HG03097 (cell line): ENCODE results near the gene NPHP4.
"Not testable (repeated sequence)": the region's sequence is repeated elsewhere in the genome, so short reads cannot be mapped to it uniquely, and the experiment has no call there.

Source experiments
- ATAC-seq: cut with Tn5 transposase; IDR thresholded peaks from one replicate; pipeline ENCODE4 v1.9.1; 2021; ENCODE audit not compliant: unreplicated experiment, low FRiP score

Gene NPHP4

DNA sequence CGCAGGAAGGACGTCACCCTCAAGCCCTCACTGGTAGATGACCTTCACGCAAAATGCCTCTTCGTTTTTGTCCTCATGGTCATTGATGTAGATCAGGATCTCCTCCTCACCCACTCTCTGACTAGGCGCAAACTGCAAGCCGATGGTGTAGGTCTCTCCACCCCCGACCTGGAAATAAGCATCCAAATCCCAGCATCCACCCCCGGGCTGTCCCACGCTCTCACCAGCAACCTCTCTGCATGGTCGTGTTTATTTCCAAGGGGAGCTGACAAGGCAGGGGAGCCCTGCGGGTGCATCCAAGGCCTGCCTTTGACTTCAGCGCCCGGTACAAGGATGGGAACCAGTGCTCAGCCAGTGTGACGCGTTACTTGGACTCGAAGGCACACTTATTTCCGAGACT is 129.0 kb downstream of the NPHP4 start:
- no peak for ATAC-seq

DNA sequence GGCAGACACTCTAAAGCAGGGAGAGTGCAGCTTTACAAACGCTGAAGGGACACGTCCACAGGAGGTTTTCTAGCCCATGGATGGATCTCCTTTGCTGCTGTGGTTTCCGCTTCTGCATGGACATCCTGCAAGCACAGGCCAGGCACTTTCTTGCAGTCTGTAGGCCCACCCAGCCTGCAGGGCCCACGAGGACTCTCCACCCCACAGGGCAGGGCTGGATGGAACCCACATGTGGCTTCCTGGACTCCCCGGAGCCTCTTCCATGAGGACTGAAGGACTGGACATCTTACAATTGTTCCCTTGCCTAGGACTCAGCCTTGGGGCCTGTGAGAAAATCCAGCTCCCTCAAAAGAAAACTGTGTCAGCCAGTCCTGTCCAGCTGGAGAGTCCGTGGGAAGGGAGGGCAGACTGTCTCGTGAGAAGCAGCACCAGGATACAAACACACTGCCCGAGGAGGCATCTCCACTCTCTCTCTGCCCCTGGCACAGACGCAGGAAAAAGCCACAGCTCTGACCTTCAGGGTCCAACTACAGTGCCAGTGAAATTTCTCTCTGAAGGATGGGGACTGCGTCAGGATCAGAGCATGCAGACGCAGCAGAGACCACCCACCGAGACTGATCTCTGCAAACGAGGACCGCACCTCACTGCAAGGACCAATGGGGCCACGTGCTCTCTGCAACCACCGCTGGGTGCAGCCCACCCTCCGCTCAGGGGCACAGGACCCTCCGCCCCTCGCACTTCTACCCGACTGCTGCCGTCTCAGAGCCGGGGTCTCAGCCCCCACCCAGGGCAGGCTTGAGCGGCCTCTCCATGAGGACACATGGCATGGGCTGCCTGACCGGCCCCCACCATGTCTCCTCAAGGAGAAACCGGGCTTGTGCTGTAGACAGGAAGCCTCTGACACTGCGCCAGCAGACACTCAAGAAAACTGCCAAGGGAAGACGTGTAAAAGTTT is 130.1 kb downstream of the NPHP4 start:
- ATAC-seq: no peak

DNA sequence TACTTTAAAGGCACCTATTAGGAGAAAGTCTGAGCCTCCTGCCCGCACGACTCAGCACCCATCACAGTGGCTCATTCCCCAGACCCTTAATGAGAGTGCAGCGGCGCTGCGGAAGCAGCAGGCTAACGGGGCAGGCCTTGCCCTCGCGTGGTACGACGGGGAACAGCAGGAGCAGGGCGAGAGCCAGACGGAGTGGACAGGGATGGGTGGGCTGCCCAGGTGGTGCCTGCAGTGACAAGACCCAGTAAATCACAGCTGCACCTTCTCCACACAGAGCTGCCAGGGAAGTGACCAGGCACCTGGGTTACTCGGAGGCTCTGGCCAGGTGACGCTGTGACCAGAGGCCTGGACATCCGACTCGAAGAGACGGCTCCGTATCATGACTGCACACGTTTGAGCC is 131.9 kb downstream of the NPHP4 start:
- no peak for ATAC-seq

DNA sequence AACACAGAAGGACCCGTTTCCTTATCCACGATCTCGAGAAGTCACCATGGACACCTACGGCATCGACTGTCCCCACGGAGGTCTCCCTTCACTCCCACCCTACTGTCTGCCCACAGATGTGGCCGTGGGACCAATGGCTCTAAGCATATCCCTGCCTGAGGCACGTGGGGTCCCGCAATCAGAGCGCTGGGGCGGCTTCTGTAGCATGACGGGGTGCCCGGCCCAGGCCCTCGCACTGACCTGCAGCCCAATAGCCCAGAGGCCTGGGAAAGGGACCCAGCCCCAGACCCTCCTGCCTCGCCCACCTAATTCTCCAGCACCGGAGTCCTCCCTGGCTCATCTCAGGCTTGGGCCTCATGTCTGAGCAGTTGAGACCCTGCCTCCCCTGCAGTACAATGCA is 132.5 kb downstream of the NPHP4 start:
- no peak for ATAC-seq

DNA sequence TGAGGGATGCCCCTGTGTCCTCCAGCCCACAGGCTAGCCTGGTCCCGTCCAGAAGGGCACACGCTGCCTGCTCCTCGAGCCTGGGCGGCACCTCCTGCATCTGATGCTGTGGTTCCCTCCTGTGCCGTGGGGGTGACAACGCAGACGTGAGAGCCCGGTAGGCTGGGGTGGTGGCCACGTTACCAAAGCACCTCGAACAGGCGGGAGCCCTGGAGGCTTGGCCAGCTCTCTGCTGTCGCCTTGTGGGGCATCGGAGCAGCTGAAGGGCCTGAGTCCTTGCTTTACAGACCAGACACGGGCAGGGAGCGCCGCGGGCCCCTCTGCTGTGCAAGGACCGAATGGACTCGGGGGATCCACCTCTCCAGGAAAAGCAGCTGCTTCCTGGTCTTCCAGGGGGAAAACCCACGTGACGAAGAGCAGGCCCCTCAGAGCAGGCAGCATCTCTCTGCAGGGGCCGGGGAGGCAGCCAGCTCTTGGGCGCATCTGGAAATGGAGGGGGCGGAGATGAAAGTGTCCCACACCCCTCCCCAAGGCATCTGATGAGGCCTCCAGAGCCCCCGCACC is 133.3 kb downstream of the NPHP4 start:
- no peak for ATAC-seq

DNA sequence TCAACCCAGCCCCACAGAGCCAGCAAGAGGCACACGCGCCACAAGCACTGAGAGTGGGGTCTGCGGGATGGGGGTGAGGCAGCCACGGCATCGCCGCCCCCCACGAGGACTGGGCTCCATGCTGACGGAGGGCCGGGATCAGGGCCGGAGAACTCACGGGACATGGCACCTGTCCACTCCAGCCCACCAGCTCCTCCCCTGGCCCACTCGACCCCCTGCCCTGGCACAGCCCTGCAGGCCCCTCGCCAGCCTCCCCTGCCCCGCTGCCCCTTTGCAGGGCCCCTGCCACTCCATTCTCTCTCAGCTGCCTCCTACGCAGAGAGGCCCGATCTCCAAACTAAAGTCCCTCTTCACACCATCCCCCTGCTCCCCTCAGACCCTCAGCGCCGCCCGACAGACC is 134.0 kb downstream of the NPHP4 start:
- ATAC-seq: no peak

DNA sequence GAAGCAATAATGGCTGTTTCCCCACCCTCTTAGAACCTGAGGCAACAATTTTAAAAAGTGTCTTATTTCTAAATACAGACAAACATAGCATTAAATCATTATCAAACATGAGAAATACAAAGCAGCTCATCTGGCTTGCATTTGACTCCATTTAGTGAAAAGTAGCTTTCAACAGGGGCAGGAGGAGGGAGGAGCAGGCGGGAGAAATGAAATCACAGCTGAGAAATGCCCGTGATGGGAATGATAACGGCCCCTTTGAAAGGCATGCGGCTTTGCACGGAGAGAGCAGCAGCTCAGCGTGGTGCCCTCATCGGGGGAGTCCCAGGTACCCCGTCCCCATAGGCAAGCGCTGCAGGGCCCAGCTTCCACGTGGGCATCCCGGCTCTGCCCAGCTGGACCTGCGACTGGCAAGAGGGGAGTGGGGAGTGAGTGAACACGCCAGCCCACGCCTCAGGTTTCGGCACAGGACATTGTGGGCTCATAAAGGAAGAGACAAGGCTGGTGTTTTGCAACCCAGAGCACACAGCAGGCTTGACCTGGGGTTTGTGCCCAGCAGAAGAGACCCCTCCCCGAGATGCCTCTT is 134.6 kb downstream of the NPHP4 start:
- no peak for ATAC-seq

DNA sequence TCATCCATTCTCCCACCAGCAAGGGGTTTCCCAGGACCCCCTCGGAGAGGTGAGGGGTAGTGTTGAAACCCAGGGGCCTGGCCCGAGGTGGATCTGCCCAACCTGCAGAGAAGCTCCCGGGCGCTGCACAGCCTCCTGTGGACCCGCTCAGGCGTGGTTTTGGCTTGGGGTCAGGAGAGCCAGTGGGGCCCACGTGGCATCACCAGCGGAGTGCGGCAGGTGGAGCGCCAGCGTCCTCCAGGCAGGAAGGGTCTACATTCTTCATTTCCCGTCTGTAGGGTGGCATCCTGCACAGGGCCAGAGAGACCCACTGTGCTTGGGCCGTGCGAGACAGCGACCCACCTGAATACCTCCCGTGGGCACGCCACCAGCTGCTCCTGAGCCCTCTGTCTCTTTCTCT is 135.2 kb downstream of the NPHP4 start:
- no peak for ATAC-seq

DNA sequence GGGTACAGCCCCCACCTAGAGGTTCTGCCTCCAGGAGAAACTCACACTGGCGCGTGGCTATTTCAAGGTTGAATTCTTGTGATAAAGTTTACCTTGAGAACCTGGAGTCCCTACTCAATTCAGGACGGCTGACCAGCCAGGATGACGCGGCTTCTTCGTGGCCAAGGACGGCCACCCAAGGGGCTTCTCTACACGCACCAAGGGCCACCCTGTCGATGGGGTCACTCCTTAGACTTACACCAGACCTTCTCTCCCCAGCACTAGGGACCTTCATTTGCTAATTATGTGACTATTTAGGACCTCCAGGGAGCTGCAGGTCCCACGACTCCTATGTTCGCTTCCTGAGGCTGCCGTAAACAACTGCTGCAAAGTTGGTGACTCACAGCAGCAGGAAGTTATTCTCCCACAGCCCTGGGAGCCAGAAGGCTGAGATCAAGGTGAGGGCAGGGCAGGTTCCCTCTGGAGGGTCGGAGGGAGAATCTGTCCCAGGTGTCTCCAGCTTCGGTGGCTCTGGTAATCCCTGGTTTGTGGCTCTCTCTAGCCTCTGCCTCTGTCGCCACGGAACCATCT is 135.9 kb downstream of the NPHP4 start:
- no peak for ATAC-seq

DNA sequence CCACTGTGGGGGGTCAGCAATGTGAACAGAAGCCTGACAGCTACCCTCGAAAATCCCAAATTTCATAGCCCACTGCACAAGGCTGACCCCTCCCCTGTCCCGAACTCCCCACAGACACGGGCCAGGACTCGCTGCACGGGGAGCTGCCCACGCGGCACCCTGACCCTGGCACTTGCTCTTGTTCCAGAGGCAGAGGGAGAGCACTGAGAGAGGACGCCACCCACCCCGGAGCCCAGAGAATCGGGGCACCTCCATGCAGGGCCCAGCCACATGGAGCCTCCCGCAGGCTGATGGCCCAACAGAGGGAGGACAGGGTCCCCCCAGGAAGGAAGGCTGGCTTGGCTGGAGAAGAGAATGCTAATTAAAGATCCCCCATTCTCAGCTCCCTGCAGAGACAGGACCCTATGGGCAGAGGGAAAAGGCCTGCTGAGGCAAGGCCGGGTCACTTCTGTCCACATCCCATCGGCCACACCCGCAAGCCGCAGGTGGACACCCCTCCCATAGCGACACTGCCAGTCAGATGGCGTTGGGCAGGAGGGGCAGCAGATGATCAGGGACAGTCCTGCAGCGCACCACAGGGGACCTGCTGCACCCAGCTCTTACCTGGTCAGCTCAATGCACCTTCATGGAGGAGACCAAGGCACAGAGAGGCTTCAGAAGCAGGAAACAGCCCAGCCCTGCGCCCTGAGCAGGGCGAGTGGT is 136.9 kb downstream of the NPHP4 start:
- ATAC-seq: no peak

DNA sequence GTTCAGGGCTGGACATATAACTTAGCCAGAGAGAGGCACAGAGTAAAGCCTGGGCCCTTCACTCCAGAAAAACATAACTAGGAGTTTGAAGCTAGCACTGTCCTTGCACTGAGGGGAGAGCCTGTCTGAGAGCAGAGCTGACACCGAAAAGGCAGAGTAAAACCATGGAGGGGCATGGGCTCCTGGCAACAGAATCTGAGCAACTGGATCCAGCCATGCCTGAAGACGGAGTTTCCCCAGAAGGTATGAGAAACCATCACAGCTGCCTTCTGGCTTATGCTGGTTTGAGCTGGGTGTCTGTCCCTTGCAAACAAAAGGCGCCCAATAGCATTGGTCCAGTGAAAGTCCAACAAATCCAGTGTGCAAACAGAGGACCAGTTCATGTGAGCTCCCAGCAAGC is 137.5 kb downstream of the NPHP4 start:
- ATAC-seq: no peak

DNA sequence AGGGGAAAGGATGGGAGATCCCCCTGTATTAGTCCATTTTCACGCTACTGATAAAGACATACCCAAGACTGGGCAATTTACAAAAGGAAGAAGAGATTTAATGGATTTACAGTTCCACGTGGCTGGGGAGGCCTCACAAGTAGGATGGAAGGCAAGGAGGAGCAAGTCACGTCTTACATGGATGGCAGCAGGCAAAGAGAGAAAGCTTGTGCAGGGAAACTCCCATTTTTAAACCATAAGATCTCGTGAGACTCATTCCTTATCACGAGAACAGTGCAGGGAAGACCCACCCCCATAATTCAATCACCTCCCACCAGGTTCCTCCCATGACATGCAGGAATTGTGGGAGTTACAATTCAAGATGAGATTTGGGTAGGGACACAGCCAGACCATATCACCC is 138.4 kb downstream of the NPHP4 start:
- ATAC-seq: not testable (repeated sequence)

DNA sequence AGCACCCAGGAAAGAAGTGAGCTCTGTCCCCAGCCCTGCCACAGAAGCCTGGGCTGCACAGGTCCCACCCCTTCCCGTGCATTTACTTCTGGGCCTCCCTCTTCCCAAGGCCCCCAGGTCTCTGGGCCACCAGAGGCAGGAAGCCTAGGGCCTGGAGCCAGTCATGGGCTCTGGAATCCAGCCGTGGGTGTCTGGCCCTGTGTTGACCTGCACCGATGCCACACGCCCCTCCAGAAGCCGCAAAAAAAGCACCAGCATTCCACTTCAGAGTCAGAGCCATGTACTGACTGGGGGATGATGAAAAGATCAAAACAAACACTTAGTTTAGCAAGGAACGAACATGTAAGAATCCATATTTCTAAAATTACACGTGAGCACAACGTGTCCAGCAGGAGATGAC is 141.7 kb downstream of the NPHP4 start:
- no peak for ATAC-seq

DNA sequence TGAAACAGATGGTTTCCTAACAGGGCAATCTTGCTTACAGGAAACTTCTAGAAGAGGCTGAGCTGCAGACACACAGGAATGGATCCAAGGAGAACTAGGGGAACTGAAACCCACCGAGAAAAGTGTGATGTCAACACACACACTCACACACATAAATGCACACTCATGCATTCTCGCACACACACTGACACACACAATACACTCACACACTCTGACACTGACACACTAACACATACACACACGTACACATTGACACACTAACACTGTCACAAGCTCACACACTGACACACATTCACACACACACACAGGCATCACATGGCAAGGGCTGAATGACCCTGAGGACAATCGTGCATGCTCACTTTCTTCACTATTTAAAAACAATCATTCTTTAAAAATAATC is 142.7 kb downstream of the NPHP4 start:
- ATAC-seq: no peak

DNA sequence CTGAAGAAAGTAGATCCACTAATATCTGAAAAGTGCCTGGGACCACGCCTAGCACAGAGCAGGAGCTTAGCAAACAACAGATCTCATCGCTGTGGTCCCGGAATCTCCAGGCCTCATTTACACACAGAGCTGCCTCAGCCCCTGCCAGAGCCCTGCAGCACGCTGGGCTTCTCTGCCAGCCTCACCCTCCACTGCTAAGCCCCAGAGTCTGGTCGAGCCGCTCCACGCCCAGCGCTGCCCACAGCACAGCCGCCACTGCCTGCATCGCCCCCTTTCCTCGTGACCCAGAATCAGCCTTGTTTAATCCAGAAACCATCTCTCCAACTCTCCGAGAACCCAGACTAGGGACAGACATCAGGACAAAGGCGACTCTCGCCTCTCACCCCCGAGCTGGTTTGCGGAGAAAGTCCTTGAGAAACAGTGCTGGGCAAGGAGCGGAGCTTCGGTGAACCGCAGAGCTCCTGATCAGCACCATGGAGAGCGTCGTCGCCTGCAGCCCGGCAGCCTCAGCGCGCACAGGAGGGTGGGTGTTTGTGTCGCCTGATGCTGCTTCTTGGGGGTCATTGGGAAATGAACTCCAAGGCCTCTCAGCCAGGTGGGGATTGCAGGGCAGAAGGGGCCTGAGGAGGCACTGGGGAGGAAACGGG is 145.1 kb downstream of the NPHP4 start:
- ATAC-seq: no peak

DNA sequence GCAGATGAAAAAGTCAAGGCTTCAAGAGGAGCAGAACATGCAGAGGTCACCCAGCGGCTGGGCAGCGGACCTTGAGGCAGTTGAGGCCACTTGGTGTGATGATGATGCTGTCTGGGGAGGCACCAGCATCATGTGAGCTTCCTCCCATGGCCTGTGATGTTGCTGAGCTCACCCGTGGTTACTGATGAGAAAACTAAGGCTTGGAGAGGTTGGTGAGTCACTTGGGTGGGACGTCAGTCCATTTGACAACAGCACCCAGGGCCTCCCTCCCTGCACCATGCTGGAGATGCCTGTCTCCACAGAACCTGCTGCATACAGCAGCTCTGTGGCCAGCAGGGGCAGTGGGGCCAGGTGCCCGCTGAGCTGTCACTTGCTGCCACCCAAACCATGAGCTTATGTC is 146.8 kb downstream of the NPHP4 start:
- no peak for ATAC-seq

DNA sequence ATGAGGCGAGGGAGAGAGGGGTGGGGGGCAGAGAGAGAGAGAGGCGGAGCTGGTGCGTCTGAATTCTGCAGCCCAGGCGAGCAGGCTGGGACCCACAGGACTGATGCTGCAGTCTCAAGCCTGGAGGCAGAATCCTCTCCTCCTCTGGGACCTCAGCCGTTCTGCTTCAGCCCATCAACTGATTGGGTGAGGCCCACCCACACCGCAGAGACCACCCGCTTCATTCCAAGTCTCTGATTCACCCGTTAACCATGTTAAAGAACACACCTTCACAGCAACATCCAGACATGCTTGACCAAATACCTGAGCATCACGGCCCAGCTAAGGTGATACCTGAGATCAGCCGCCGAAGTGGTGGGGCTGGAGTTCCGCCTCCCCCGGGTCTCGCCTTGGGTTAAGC is 147.8 kb downstream of the NPHP4 start:
- ATAC-seq: no peak

DNA sequence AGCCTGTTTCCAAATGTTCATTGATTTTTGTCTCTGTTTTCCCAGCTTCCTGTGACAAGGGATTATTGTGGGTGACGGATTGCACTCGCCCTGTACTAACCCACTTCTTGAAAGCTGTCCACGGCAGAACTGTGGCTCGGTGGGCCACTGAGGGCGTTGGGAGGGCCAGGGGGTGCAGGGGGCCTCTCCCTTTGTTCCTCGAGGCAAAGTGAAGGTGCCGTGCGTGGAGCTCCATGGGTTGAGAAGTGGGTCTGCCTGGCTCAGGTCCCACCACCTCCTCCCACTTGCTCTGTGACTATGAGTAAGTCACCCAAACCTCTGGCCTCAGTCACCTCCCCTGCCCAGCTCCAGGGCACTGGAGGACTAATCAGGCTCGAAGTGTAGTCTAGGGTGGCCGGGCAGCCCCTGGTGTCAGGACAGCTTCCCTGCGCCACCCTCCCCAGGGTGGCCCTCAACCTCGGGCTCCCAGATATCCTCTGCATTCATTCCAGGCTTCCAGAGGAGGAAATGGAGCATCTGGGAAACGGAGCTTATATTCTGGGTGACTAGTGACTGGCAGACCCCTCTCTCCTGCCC is 148.6 kb downstream of the NPHP4 start:
- no peak for ATAC-seq

DNA sequence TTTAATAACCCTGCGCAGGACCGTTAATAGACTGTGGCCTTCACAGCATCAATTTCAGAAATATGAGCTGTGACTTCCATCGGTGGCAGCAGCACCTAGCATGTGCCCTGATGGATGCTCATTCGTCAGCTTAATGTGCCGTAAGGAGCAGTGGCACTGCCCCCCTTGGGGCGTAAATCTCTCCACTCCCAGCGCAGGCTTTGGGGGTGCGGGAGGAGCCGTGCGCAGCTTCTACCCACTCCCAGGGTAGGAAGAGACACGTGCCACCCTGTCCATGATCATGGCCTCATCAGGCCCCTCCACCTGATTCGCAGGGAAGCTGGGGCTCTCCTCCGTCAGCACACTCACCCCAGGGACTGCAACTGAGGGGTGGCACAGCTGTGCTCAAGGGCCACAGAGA is 149.5 kb downstream of the NPHP4 start:
- ATAC-seq: no peak

DNA sequence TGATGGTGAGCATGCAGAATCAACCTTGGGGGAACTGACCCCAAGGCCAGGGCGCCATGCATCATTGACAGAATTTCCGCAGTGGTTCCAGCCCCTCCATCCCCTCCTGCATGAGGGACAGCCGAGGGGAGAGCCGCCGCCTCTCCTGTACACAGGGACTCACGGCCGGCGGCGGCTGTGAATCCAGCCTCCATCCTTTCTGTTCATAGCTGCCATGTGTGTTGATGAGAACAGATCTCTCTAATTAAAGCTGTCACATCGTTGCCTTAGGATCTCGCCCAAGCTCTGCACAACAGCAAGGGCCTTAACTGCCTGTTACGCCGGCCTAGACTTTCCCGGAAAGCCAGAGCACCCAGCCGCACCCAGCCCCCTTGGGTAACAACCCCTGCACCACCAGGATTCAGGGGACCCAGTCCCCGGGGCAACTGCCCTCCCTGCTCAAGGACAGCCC is 151.6 kb downstream of the NPHP4 start:
- no peak for ATAC-seq
